GM12892 (cell line): ENCODE results near the gene IMMT.
"Not testable (repeated sequence)": the region's sequence is repeated elsewhere in the genome, so short reads cannot be mapped to it uniquely, and the experiment has no call there.

Experiments
- DNase-seq: peaks from one replicate; pipeline ENCODE4 v3.0.0; 2011; ENCODE audit not compliant: insufficient read length
- FAIRE-seq: peaks from 2 replicates; lab custom pipeline; 2011; peaks lifted over from hg19 to GRCh38; lab: Jason Lieb, UNC
- POLR2A ChIP-seq: IDR thresholded peaks from 2 replicates; pipeline ENCODE4 v1.6.1; 2011; ENCODE audit warnings: low read depth, low read length, control low read depth
- POLR2AphosphoS5 ChIP-seq: IDR thresholded peaks from 2 replicates; pipeline ENCODE4 v1.6.1; 2011; ENCODE audit warnings: low read depth, low read length, control low read depth
- TAF1 ChIP-seq: IDR thresholded peaks from 2 replicates; pipeline ENCODE4 v1.6.1; 2011; ENCODE audit warnings: low read depth, mild to moderate bottlenecking, control low read depth, low read length, borderline replicate concordance

The IMMT gene

DNA sequence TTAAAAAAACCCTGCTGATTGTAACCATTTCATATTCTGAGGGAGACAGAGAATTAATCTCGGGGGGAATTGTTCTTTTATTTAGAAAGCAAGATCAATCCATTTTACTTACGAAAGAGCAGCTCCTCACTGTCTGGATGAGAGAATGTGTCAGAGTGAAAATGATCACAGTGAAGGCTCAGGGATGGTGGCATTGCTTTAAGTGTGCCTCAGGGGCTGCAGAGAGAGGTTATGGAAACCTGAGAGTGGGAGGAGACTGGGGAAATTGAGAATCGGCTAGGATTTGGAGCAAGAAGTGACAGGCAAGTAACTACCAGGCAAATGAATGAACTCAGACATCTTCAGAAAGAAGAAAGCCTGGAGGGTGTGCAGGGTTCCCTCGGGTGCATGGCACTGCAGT, 38.2 kb upstream of the IMMT start:
- no peak for DNase-seq
- TF ChIP-seq TAF1 (no peak), POLR2AphosphoS5 (no peak), POLR2A (no peak)

GRCh38 chr2:86232910-86233309, 37.6 kb upstream of the IMMT start:
- DNase-seq, result no peak
- no peak for FAIRE-seq

More for the DNA sequence above, 38.2 kb upstream of the IMMT start:
- FAIRE-seq, result no peak

GRCh38 chr2:86232373-86232784, 37.1 kb upstream of the IMMT start:
- TF ChIP-seq TAF1, result no peak
- TF ChIP-seq POLR2A, result no peak
- no peak for TF ChIP-seq POLR2AphosphoS5
- FAIRE-seq (no peak), DNase-seq (no peak)

More at GRCh38 chr2:86232910-86233309, 37.6 kb upstream of the IMMT start:
- TF ChIP-seq TAF1 (no peak), POLR2A (no peak), POLR2AphosphoS5 (no peak)

DNA sequence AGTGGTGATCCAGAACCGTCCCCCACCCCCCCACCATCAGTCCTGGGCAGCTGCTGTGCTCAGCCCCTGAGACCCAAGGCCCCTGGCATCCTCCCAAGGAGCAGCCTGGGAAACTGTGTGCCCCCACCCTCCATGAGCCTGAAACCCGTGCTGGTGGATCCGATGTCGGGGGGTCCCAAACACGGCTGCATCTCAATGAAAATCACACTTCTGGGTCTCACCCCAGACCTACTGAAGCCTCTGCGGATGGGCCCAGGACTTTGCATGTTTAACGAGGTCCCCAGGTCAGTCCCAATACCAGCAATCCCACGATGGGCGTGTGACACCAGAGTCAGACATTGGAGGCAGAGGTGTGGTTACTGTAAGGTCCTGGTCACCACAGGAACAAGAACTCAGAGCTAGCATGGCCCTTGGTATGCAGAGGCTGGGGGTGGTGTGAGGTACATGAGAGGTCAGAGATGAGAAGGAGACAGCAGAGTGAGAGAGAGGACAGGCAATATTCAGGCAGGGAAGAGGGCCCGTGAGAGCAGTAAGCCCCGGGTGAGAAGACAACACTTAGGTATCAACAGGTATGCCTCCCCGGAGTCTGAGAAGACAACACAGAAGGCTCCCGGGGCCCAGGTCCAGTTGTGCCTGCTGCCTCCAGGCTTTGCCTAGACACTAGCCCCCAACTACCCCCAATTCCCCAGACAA, 36.6 kb upstream of the IMMT start:
- no peak for FAIRE-seq
- TF ChIP-seq POLR2AphosphoS5 (no peak), POLR2A (no peak), TAF1 (no peak)
- no peak for DNase-seq

GRCh38 chr2:86230961-86231360, 35.7 kb upstream of the IMMT start:
- no peak for FAIRE-seq
- TF ChIP-seq TAF1 (no peak), POLR2AphosphoS5 (no peak), POLR2A (no peak)

DNA sequence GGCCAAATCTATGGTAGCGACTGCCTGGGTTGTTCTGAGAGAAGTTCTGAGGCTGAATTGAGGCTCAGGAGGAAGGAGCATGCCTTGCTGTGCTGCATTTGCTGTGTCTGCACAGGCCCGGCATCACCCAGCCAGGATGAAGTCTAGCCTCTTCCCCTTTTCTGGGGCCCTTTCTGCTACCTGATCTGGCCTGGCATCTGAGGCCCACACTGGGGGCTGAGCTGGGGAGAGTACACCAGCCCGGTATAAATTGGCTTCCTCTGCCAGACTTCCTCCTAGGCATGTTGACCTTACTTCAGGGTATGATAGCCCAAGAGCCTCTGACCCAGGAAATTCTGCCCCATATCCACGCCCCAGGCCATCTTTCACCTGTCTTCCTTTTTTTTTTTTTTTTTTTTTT, 34.0 kb upstream of the IMMT start:
- TF ChIP-seq POLR2AphosphoS5 (no peak), TAF1 (no peak), POLR2A (no peak)
- FAIRE-seq (no peak), DNase-seq (no peak)

More at GRCh38 chr2:86230961-86231360, 35.7 kb upstream of the IMMT start:
- DNase-seq, result no peak

DNA sequence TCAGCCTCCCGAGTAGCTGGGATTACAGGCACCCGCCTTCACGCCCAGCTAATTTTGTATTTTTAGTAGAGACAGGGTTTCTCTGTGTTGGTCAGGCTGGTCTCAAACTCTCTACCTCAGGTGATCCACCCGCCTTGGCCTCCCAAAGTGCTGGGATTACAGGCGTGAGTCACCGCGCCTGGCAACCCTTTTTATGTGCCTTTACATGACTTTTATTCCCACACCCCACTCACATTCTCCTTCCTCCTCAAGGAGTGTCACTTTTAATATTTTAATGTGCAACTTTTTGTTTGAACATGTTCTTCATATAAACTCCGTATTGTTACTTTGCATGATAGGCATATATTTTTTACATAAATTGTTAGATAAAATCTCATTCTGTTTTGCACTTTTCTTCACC, 33.3 kb upstream of the IMMT start:
- not testable (repeated sequence) for FAIRE-seq

DNA sequence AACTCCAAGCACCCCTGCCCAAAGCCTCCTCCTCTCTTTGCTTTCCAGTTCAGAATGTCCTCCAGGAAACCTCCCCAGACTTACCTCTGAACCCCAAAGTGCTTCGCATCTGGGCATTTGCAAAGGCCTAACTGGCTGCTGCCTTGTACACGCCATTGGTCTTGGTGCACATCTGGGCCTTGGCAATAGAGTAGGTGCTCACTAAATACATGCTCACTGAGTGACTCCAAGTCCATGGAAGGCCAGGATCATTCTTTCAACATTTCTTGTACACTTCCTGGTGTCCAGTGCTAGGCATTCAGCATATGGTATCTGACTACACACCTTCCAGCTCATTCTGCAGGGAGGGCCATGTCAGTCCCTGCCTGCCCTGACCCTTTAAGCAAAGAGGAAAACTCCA, 32.4 kb upstream of the IMMT start:
- TF ChIP-seq POLR2AphosphoS5, result no peak
- no peak for TF ChIP-seq POLR2A
- no peak for TF ChIP-seq TAF1
- DNase-seq (no peak), FAIRE-seq (no peak)

More for the DNA sequence above, 33.3 kb upstream of the IMMT start:
- not testable (repeated sequence) for DNase-seq

DNA sequence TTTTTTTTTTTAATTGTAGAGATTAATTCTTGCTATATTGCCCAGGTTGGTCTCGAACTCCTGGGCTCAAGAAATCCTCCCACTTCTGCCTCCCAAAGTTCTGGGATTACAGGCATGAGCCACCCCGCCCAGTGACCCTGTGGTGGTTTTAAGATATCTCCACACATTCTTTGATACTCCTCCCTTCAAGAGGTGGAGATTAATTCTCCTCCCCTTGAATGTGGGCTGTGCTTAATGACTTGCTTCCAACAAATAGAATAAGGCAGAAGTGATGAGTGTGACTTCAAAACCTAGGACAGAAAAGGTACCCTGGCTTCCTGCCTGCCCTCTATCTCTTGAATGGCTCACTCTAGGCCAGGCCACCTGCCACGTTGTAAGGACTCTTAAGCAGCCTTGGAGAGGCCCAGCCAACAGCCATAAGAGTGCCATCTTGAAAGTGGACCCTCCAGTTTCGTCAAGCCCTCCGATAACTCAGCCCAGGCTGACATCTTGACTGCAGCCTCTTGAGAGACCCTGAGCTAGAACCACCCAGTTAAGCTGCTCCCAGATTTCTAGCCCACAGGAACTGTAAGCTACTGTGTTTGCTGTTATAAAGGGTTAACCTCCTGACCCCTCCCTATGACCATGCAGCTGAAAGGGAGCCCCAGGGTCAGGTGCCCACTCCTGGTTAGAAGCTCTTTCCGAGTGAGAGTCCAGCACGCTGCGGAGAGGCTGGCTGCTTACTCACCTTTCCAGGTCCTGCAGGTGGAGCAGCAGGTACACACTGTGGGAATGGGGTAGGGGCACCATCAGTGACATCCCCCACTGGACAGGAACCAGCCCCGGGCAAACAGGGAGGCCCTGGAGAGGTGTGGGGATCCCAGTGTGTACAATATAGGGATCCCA, 31.6 kb upstream of the IMMT start:
- FAIRE-seq (no peak), DNase-seq (no peak)
- TF ChIP-seq POLR2A (no peak), POLR2AphosphoS5 (no peak), TAF1 (no peak)

DNA sequence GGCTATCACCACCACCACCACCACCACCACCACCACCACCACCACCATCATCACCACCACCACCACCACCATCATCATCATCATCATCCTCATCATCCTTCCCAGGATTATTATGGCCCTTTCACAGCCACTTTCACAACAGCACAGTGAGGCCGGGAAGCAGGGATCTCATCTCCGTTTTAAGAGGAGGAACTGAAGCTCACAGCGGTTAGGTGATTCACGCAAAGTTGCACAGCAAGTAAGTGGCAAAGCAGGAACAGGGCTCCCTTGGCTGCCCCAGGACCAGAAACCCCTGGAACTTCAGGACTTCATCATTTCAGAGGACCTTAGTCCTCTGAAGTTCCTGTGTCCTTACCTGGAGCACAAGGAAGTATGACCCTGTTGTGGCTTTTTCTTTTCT, 30.8 kb upstream of the IMMT start:
- TF ChIP-seq POLR2A (no peak), TAF1 (no peak), POLR2AphosphoS5 (no peak)
- no peak for DNase-seq
- no peak for FAIRE-seq

DNA sequence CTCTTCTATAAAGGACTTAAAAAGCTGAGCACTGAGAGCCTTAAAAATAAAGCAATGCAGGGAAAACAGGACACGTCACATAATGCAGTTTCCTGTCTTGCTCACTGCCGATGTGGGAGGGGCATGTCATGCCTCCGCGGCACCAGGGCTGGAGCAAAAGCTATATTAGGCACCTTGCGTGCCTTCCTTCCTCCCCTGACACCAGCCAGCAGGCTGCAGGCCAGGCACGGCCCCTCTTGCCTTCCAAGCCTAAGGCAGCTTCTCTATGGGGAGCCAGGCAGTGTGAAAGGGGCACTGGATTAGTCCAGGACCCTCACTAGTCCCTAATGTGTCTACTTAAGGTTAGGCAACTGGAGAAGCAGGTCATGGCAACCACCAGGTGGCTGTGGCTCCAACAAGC, 30.3 kb upstream of the IMMT start:
- DNase-seq (peak; percentile 57), FAIRE-seq (peak; percentile 86)
- TF ChIP-seq POLR2A (peak; percentile 51; the same call in 1 of the 2 replicates), POLR2AphosphoS5 (no peak)

- peak; percentile 27 for FAIRE-seq
- DNase-seq, result no peak
- TF ChIP-seq POLR2A, result no peak
- TF ChIP-seq POLR2AphosphoS5, result no peak
- no peak for TF ChIP-seq TAF1
Observed at GRCh38 chr2:86224645-86225355, 29.5 kb upstream of the IMMT start.
